A673 (cell line): Measurements from ENCODE around the gene ZBTB38. TPM values are rescaled to one million over a fixed set of nuclear protein-coding genes. Genes with fewer than 3 reads are reported as not detected.

Experiments
- BruUV-seq: library from RNA; stranded (reverse); fragments of 400-500 nt; replicated peaks from 2 replicates; lab custom pipeline; 2021; lab: Mats Ljungman, UMichigan
- CTCF ChIA-PET: fragments of 300-600 bp; sonication (Branson Sonifier 250); formaldehyde crosslinking; loops from one replicate; lab custom pipeline; 2022; ENCODE audit warnings: antibody characterized with exemption; lab: Charles Lee
- POLR2A ChIA-PET: fragments of 300-600 bp; sonication (Branson Sonifier 250); formaldehyde crosslinking; loops from one replicate; lab custom pipeline; 2022; ENCODE audit warnings: antibody characterized with exemption; ENCODE audit not compliant: low non-redundant PET; lab: Charles Lee
- DNase-seq: peaks from one replicate; pipeline ENCODE4 v3.0.0-alpha.2; 2015; ENCODE audit warnings: low spot score
- H3K27ac ChIP-seq: fragments of 200-600 bp; sonication (generic); 2 replicates; pipeline ENCODE4 v1.5.1; 2016; ENCODE audit warnings: mixed run types, low read depth, mild to moderate bottlenecking, mixed read lengths, antibody characterized with exemption, low read length; ENCODE audit not compliant: poor library complexity, severe bottlenecking
- H3K27me3 ChIP-seq: fragments of 200-600 bp; sonication (generic); replicated peaks from 2 replicates; pipeline ENCODE4 v1.6.1; 2017; ENCODE audit warnings: mixed run types, low read depth, mild to moderate bottlenecking, mixed read lengths, antibody characterized with exemption, low read length; ENCODE audit not compliant: insufficient read depth, poor library complexity
- H3K36me3 ChIP-seq: fragments of 200-600 bp; sonication (generic); 2 replicates; pipeline ENCODE4 v1.6.1; 2016; ENCODE audit warnings: mixed run types, mild to moderate bottlenecking, mixed read lengths, antibody characterized with exemption, low read length; ENCODE audit not compliant: insufficient read depth, poor library complexity, severe bottlenecking
- H3K4me1 ChIP-seq: fragments of 200-600 bp; sonication (generic); 2 replicates; pipeline ENCODE4 v1.6.1; 2017; ENCODE audit warnings: mixed run types, mild to moderate bottlenecking, mixed read lengths, antibody characterized with exemption, low read length; ENCODE audit not compliant: insufficient read depth, poor library complexity, severe bottlenecking
- H3K4me3 ChIP-seq: fragments of 200-600 bp; sonication (generic); 2 replicates; pipeline ENCODE4 v1.5.1; 2016; ENCODE audit warnings: low read depth, mixed run types, mild to moderate bottlenecking, mixed read lengths, low read length; ENCODE audit not compliant: poor library complexity, severe bottlenecking
- H3K9me3 ChIP-seq: fragments of 200-600 bp; sonication (generic); 2 replicates; pipeline ENCODE4 v1.6.1; 2016; ENCODE audit warnings: mixed run types, low read depth, mild to moderate bottlenecking, mixed read lengths, antibody characterized with exemption, low read length; ENCODE audit not compliant: poor library complexity, severe bottlenecking
- CTCF ChIP-seq: fragments of 300-800, 200-600 bp; sonication (generic); conservative IDR thresholded peaks from 2 replicates; pipeline ENCODE4 v1.5.1; 2017; ENCODE audit warnings: low read depth, mild to moderate bottlenecking, antibody characterized with exemption, low read length, moderate library complexity, mixed read lengths
- EZH2 ChIP-seq: fragments of 200-600 bp; sonication (generic); IDR thresholded peaks from 2 replicates; pipeline ENCODE4 v1.6.1; 2017; ENCODE audit warnings: borderline replicate concordance, low read depth, mild to moderate bottlenecking, mixed read lengths, antibody characterized with exemption, low read length; ENCODE audit not compliant: poor library complexity, severe bottlenecking
- intact Hi-C: fragments of 100-400 bp; cut with micrococcal nuclease; formaldehyde crosslinking; loops from one replicate; pipeline ENCODE4 v1.10.0; 2022; ENCODE audit not compliant: unreplicated experiment
- total RNA-seq: library from RNA; stranded (reverse); gene quantifications from 2 replicates; pipeline ENCODE4 v1.2.3, GENCODE V29; 2021

Gene ZBTB38
- total RNA-seq, 1 experiment from 2014 or later, result 23.7 TPM

- H3K36me3 ChIP-seq, result no peaks in the 10 kb centered on the region
- POLR2A ChIA-PET, result no interaction called here
- DNase-seq, result no peak
- intact Hi-C loops, result loop anchor here (10.0 kb wide), 1 partner anchor 200 kb away; no protein-coding TSS in a partner anchor
- no peak for TF ChIP-seq EZH2
- no peak for TF ChIP-seq CTCF
- H3K9me3 ChIP-seq, result no peaks in the 10 kb centered on the region
- no TSS peak for BruUV-seq
- CTCF ChIA-PET, result no interaction called here
- H3K4me3 ChIP-seq, result no peak overlapping the region
- H3K4me1 ChIP-seq, result no peaks in the 10 kb centered on the region
- H3K27ac ChIP-seq, result no peak overlapping the region
- H3K27me3 ChIP-seq, result no peaks in the 10 kb centered on the region
Measured at GRCh38 chr3:141365201-141365600, 3.1 kb upstream of the ZBTB38 start.

- intact Hi-C loops, result loop anchor here (10.0 kb wide), 1 partner anchor 198 kb away; no protein-coding TSS in a partner anchor
- no TSS peak for BruUV-seq
- H3K4me1 ChIP-seq, result no peaks in the 10 kb centered on the region
- TF ChIP-seq EZH2, result no peak
- TF ChIP-seq CTCF, result no peak
- H3K36me3 ChIP-seq, result no peaks in the 10 kb centered on the region
- no peaks in the 10 kb centered on the region for H3K27me3 ChIP-seq
- ChIA-PET CTCF (interaction anchor here (0.8 kb wide), 1 partner anchor 72 kb away, joined by 3 read pairs; no protein-coding TSS in a partner anchor), POLR2A (no interaction called here)
- no peak overlapping the region for H3K4me3 ChIP-seq
- no peak overlapping the region for H3K27ac ChIP-seq
- no peaks in the 10 kb centered on the region for H3K9me3 ChIP-seq
- no peak for DNase-seq
Measured at GRCh38 chr3:141366285-141367037, 1.8 kb upstream of the ZBTB38 start.

- TF ChIP-seq EZH2 (no peak), CTCF (no peak)
- Histone ChIP-seq H3K4me1 (no peaks in the 10 kb centered on the region), H3K36me3 (no peaks in the 10 kb centered on the region), H3K9me3 (no peaks in the 10 kb centered on the region), H3K27ac (no peak overlapping the region), H3K4me3 (no peak overlapping the region), H3K27me3 (no peaks in the 10 kb centered on the region)
- DNase-seq, result no peak
- no TSS peak for BruUV-seq
- intact Hi-C loops, result loop anchor here (10.0 kb wide), 1 partner anchor 198 kb away; no protein-coding TSS in a partner anchor
- ChIA-PET POLR2A (no interaction called here), CTCF (no interaction called here)
Measured at GRCh38 chr3:141367038-141367730, 1.1 kb upstream of the ZBTB38 start.
